Activated T-helper 1 cell treated with Interleukin-2 at 50 U/mL for 16 hours (primary cell): Measurements from ENCODE around the gene DAP.

Experiments
- DNase-seq: peaks from one replicate; pipeline ENCODE4 v3.0.0-alpha.2; 2020; ENCODE audit warnings: low read depth

Gene DAP

DNA sequence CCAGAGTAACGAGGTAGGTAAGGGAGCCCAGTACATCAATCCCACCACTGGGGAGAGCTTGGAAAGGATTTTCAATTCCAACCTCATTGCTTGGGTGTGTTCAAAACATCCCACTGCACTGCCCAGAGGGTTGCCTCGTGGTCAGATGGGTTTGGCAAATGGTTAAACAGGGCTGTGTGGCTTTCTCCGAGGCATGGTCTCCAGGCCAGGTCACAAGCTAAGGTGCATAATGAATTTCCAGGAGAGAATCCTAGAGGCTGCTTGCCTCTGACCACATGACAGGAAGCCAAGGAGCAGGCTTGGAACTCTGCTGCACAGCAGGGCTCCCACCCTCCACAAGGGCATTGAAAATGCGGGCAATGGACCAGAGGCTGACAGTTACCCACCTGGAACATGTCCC is 51.6 kb downstream of the DAP start:
- DNase-seq, result no peak

DNA sequence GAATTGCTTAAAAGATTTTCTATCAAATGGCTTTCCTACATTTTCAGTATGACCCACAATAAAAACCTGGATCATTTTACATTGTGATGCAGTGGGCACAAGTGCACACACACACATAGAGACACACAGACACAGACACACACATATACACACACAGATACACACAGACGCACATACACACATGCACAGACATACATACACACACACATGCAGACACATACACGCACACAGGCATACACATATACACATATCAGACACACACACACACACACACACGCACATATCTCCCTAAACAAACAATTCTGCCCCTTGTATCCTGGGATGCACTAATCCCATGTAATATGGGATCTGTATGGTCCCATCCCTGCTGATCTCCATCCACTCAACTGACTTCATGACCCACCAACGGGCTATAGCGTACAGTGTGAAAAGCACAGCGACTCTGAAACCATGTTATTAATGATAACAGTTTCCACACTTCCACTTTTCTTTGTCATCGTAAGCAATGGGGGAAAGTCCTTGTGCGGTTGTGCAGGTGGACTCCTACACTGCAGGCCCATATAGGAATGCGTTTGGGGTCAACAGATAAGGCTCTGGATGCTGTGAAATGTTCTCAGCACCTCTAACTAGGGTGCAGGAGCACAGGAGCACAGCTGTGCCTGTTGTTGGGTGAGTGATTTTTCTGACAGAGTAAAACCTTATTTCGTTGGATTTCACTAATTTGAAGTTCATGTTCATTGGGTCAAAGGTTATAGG is 52.7 kb downstream of the DAP start:
- DNase-seq, result no peak

DNA sequence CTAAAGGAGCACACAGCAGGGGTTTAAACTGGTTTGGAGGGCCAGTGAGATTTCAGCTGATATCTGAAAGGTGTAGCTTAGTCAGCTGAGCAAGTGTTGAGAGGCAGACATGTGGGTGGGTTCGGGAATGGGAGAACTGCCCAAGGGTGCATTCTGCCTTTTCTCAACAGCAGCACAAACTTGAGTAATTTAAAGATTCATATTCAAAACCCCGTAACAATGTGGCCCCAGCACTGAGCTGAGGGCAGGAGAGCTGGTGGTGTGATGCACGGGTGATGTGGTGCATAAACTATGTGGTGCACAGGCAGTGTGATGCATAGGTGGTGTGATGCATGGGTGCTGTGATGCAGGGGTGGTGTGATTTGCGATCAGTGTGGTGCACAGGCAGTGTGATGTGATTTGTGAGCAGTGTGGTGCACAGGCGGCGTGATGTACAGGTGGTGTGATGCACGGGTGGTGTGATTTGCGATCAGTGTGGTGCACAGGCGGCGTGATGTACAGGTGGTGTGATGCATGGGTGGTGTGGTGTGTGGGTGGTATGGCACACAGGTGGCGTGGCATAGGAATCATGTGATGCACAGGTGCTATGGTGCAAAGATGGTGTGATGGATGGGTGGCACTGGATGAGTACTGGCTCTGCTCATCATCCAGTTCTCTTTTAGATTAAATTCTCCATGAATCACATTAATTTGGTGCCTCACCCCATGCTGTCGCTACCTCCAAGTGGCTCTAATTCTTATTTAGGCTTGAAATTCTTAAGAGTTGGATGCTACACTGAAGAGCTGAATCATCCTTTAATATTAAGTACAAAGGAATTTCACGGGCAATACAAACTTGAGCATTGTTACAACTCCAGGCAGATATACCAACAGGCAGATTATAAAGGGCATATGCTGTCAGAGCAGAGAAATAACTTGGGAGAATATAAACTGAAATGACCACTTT is 53.6 kb downstream of the DAP start:
- DNase-seq, result no peak

- no peak for DNase-seq
Observed at GRCh38 chr5:10706326-10706725, 54.7 kb downstream of the DAP start.

GRCh38 chr5:10705747-10706146 is 55.3 kb downstream of the DAP start:
- no peak for DNase-seq

- no peak for DNase-seq
Observed at GRCh38 chr5:10704949-10705621, 55.9 kb downstream of the DAP start.

DNA sequence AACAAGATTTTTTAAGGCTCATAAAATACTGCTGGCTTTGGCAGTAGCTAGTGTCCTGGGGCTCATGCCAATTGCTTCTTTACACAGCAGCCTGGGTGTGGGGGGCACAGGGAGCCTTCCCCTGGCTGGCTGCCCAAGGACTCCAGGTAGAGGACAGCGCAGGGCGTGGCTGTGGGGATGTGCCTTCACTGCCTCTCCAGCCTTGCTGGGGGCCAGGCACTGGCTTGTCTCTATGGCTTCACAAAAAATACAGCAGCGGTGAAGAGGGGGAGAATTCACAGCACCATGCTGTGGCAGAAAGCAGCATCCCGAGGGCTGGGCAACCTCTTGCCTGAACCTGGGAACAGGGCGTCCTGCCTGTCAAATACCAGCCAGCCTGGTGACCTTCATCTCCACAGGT is 57.4 kb downstream of the DAP start:
- DNase-seq, result no peak

GRCh38 chr5:10702911-10703491 is 58.0 kb downstream of the DAP start:
- no peak for DNase-seq

- no peak for DNase-seq
Observed at GRCh38 chr5:10702040-10702629, 58.9 kb downstream of the DAP start.

- DNase-seq, result no peak
Observed at GRCh38 chr5:10701567-10702039, 59.4 kb downstream of the DAP start.

DNA sequence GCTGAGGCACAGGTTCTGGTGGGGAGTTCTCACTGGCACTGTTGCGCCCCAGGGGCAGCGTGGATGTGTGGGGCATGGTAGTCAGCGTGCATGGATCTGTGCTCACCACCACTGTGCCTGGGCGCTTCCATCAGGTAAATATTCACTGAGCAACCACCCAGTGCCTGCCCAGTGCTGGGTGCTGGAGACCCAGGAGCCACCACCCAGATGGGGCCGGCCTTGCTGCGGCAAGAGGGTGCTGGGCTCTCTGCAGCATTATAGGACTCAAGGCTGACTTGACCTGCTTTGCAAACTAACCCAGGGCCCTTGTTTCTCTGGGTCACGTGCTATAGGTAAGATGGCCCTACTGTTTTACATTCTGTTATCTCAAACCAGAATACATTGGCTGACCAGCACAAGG is 60.5 kb downstream of the DAP start:
- no peak for DNase-seq

GRCh38 chr5:10699987-10700386 is 61.0 kb downstream of the DAP start:
- DNase-seq, result no peak

- DNase-seq, result no peak
Observed at GRCh38 chr5:10699281-10699874, 61.7 kb downstream of the DAP start.

- DNase-seq, result no peak
Observed at GRCh38 chr5:10695759-10696543, 65.1 kb downstream of the DAP start.

GRCh38 chr5:10695055-10695649 is 65.9 kb downstream of the DAP start:
- no peak for DNase-seq

- DNase-seq, result no peak
Observed at GRCh38 chr5:10691826-10692785, 68.9 kb downstream of the DAP start.

DNA sequence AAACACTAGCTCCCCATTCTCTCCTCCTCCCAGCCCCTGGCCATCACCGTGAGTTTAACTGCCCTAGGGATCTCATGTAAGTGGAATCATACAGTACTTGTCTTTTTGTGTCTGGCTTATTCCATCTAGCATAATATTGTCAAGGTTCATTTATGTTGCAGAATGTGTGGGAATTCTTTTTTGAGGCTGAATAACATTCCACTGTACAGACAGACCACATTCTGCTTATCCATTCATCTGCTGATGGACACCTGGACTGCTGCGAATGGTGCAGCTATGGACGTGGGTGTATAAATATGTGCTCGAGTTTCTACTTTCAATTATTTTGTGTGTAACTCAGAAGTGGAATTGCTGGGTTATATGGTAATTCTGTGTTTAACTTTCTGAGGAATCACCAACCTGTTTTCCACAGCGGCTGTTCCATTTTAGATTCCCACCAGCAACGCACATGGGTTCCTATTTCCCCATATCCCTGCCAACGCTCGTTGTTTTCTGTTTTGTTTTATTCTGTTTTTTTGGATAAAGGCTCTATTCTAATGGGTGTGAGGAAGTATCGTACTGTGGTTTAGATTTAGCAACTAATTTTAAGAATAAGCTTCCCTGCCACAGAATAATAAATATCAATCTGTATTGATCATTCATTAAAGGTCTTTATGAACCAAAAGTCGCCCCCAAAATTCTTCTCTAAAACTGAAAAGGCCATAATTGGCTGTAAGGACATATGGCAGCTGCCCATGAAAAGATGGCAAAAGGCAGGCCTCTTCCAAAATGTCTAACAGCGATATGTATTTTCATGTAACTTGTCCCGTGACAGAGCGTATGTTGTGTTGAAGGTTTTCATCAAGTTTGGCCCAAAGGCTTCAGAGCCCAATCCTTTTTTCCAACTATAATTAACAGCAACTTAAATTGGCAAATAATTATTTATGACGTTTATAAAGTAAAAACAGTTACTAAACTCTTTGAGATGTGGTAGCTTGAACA is 70.3 kb downstream of the DAP start:
- no peak for DNase-seq
